Ovary (tissue), 9 donors: ENCODE measurements around the gene PANX1. TPM values are rescaled to one million over a fixed set of nuclear protein-coding genes. Genes with fewer than 3 reads are reported as not detected.

Experiments
- DNase-seq, 5 donors: peaks; one replicate each; pipeline ENCODE4 v3.0.0-alpha.2; 2019 to 2020
- H3K27ac ChIP-seq, 2 donors: fragments of 200-600 bp; one replicate each; pipeline versions ENCODE4 v1.5.1 to v1.8.0; 2019 to 2022
- H3K27me3 ChIP-seq: fragments of 200-600 bp; one replicate; pipeline ENCODE4 v1.8.0; 2022
- H3K36me3 ChIP-seq: fragments of 200-600 bp; sonication (generic); one replicate; pipeline ENCODE4 v1.5.1; 2019
- H3K4me1 ChIP-seq: one replicate; pipeline ENCODE4 v1.8.1; 2013; ENCODE audit warnings: mild to moderate bottlenecking, moderate library complexity; ENCODE audit not compliant: insufficient read depth
- H3K4me3 ChIP-seq: fragments of 200-600 bp; sonication (generic); one replicate; pipeline ENCODE4 v1.5.1; 2017
- H3K9me3 ChIP-seq, 2 donors: fragments of 200-600 bp in 1 of 2; sonication (generic) in 1 of 2; one replicate each; pipeline versions ENCODE4 v1.5.1 to v1.8.1; 2013 to 2019; ENCODE audit warnings: mild to moderate bottlenecking in 1 of 2, moderate library complexity in 1 of 2
- CTCF ChIP-seq, 3 donors: fragments of 450-650 bp in 2 of 3; fragments of 200-600 bp in 1 of 3; IDR thresholded peaks; one replicate each; pipeline versions ENCODE4 v1.5.1 to v1.8.0; 2016 to 2022; ENCODE audit warnings: antibody characterized with exemption in 3 of 3, mild to moderate bottlenecking in 1 of 3
- EP300 ChIP-seq: sonication (generic); formaldehyde crosslinking; IDR thresholded peaks from one replicate; pipeline ENCODE4 v1.6.1; 2017; ENCODE audit warnings: antibody characterized with exemption
- POLR2A ChIP-seq: fragments of 450-650 bp; IDR thresholded peaks from one replicate; pipeline ENCODE4 v1.6.1; 2017; ENCODE audit warnings: antibody characterized with exemption, mild to moderate bottlenecking, moderate library complexity
- WGBS, 3 donors: extraction: QIAGEN DNeasy Blood & Tissue Kit in 1 of 3; methylation state at CpG; one replicate each; pipeline versions ENCODE4 v1.1.5 to v1.1.7; 2013 to 2017; 5-methylcytosine and 5-hydroxymethylcytosine counted together
- intact Hi-C, 4 donors: fragments of 100-400 bp; cut with DNase I; formaldehyde crosslinking; loops; one replicate each; pipeline versions ENCODE4 v1.11.0 to v1.15.1; 2022 to 2023
- polyA plus RNA-seq, 2 donors: library from polyadenylated mRNA; stranded (reverse); fragments of 200-250 nt in 1 of 2; fragments of 350-450 nt in 1 of 2; fragmentation: Illumina TruSeq in 1 of 2; extraction: RNeasy Lipid Tissue Mini Kit (QIAGEN cat#74804) in 1 of 2; gene quantifications; one replicate each; pipeline ENCODE4 v1.2.3, GENCODE V29; 2013 to 2014
- total RNA-seq, 7 donors: library from RNA; depleted of rRNA in 2 of 7; stranded (reverse); fragments of >200 nt in 2 of 7; fragmentation: NEBNext Ultra II Directional in 3 of 7; extraction: Animal tissue kit (Norgen Biotek cat#: 25700) in 3 of 7; gene quantifications; one replicate each; pipeline versions ENCODE4 v1.1.0 to v1.2.4, GENCODE V29; 2016 to 2023
- donor health status: DM: no; HTN: no; CAD: no; lungs with moderate emphysema.
- donor health status: DM: no; HTN: no; CAD: no.
- donor health status: Bipolar disorder and iron deficiency.
- donor health status: DM: yes; HTN: yes; CAD: no.
- donor health status: DM: no; HTN: no; CAD: no.
- donor health status: DM: yes; HTN: yes; CAD: no.

PANX1 gene
- total and polyA plus RNA-seq, 9 donors = 4.9 to 37.9 (median 12.7) TPM

- no peaks in the 10 kb centered on the region for H3K36me3 ChIP-seq
- no peaks in the 10 kb centered on the region for H3K9me3 ChIP-seq
- H3K4me3 ChIP-seq = no peak overlapping the region
- H3K4me1 ChIP-seq = no peaks in the 10 kb centered on the region
- H3K27ac ChIP-seq = no peak overlapping the region
- intact Hi-C loops = no loop called here
- no peaks in the 10 kb centered on the region for H3K27me3 ChIP-seq
- WGBS, 3 donors = 84 to 97% (median 96%) methylated on average over 4 of the region's 4 CpGs
- DNase-seq = no peak
- TF ChIP-seq CTCF (IDR thresholded peaks at IDR 0.05) = no peak
- TF ChIP-seq EP300 = no peak
- TF ChIP-seq POLR2A = no peak
Observed at GRCh38 chr11:94106716-94107115, 21.9 kb upstream of the PANX1 start.

- intact Hi-C loops = no loop called here
- no peaks in the 10 kb centered on the region for H3K4me1 ChIP-seq
- H3K27ac ChIP-seq = no peak overlapping the region
- no peaks in the 10 kb centered on the region for H3K36me3 ChIP-seq
- no peaks in the 10 kb centered on the region for H3K9me3 ChIP-seq
- DNase-seq = no peak
- 77 to 94% (median 90%) methylated on average over 1 of the region's 1 CpG for WGBS, 3 donors
- TF ChIP-seq EP300 (no peak), CTCF (IDR thresholded peaks at IDR 0.05) (no peak)
- no peaks in the 10 kb centered on the region for H3K27me3 ChIP-seq
- no peak overlapping the region for H3K4me3 ChIP-seq
Observed at GRCh38 chr11:94107363-94107762, 21.3 kb upstream of the PANX1 start.

GRCh38 chr11:94111241-94111640, 17.4 kb upstream of the PANX1 start:
- TF ChIP-seq CTCF (IDR thresholded peaks at IDR 0.05) (no peak), EP300 (no peak), POLR2A (no peak)
- DNase-seq = no peak
- Histone ChIP-seq H3K4me3 (no peak overlapping the region), H3K36me3 (no peaks in the 10 kb centered on the region), H3K9me3 (no peaks in the 10 kb centered on the region), H3K27me3 (no peaks in the 10 kb centered on the region), H3K4me1 (peaks cover 2% of the 10 kb centered on the region), H3K27ac (no peak overlapping the region)
- 56 to 75% (median 73%) methylated on average over 3 of the region's 3 CpGs for WGBS, 3 donors
- intact Hi-C loops = no loop called here

- Histone ChIP-seq H3K4me1 (peaks cover 2% of the 10 kb centered on the region), H3K27me3 (no peaks in the 10 kb centered on the region), H3K27ac (no peak overlapping the region), H3K36me3 (no peaks in the 10 kb centered on the region), H3K9me3 (no peaks in the 10 kb centered on the region), H3K4me3 (no peak overlapping the region)
- 15 to 19% (median 15%) methylated on average over 3 of the region's 3 CpGs for WGBS, 3 donors
- intact Hi-C loops = no loop called here
- DNase-seq = no peak
- TF ChIP-seq EP300 (no peak), POLR2A (no peak), CTCF (IDR thresholded peaks at IDR 0.05) (no peak)
Observed at GRCh38 chr11:94111660-94112059, 17.0 kb upstream of the PANX1 start.
